ENCODE measurements around the gene STK24.

STK24 gene

DNA sequence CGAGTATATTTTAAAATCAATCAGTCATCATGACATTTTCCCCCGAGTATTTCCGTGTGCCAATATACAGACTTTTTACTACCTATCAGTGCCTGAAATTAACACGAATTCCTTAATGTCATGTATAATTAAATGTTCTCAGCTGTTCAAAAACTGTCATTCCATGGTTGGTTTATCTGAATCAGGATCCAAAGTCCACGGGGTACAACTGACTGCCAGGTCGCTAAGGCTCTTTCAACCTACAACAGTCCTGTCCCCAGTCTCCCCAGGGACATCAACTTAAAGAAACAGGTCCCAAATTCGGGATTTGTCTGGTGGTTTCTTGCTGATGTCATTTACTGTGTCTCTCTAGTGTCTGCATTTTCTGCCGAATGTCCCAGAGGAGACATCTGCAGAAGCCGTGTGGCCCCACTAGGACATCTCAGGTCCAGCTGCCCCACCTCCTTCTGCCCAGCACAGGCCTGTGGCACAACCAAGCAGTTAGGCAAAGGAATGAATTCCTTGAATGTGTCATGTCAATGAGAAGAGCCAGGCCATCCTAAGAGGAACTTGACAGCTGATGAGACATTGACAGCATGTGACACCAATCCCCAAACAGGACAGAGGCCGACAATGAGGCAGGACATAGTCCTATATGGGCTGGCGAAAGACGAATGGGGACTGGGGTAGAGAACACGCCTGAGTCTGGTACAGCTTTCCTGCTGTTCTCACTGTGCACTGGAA, 109.5 kb downstream of the STK24 start:
- DNase-seq, result no peak

DNA sequence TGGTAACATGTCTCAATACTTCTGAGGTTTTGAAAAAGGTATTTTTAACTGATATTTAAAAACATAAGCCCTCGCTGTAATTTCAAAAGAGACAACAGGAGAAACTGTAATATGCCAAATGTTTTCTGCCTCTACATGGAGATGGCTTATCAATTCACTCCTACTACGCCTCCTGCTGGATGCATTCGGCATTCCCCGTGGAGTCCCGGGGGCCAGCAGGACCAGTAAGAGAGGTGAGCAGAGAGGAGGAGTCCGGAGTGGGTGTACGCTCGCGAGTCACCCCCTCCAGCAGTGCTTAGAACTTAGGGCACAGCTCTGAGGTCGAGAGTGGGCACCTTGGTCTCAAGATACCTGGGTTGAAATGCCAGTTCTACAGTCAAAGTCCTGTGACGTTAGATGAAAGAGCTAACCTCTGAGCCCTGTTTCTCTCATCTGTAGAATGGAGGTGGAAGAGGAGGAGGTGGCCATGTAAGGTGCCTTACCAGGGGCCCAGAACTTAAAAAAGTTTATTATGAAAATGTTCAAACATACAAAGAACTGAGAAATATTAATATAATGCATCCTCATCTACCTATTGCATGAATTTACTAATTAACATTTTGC, 110.2 kb downstream of the STK24 start:
- DNase-seq, result peak; percentile 68

DNA sequence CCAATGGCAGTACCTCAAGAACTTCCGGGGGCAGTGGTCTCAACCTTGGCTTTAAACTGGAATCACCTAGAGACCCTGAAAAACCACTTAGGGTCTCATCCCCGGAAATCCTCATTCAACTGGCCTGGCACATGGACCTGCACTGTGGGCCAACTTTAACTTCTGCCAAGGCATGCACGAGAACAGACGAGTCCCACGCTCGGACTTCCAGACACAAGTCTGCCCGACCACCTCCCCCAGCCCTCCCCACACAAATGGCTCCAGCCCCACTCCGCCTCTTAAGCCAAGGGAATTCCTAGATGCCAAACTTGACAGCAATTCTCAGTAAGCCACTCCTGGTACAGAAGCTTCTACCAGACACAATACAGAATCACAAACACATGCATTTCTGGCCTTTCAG, 114.0 kb downstream of the STK24 start:
- no peak for DNase-seq

DNA sequence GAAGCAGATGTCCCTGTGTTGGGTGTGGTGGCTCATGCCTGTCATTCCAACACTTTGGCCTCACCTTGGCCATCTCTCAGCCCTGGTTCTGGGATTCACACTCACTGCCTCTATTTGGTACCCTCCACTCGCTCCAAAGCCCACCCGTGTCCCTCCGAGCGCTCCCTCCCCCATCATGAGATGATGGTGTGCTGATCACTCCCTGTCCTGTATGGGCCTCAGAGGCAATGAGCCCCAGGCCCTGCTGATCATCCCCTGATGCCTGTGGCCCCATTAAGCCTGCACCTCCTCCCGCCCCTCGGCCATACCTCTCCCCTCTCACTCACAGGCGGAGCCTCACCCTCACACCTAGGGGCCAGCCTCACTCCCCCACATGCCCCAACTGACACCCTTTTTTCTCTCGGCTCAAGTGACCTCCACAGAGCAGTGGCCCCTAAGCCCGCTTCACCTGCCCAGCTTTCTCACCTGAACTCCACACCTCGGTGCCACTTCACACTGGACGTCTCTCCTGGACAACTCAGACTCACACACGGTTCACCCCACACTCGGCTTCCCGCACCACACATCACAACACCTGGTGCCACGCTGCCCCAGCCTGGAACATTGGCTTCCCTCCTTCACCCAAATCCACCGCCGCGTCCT, 114.5 kb downstream of the STK24 start:
- no peak for DNase-seq

DNA sequence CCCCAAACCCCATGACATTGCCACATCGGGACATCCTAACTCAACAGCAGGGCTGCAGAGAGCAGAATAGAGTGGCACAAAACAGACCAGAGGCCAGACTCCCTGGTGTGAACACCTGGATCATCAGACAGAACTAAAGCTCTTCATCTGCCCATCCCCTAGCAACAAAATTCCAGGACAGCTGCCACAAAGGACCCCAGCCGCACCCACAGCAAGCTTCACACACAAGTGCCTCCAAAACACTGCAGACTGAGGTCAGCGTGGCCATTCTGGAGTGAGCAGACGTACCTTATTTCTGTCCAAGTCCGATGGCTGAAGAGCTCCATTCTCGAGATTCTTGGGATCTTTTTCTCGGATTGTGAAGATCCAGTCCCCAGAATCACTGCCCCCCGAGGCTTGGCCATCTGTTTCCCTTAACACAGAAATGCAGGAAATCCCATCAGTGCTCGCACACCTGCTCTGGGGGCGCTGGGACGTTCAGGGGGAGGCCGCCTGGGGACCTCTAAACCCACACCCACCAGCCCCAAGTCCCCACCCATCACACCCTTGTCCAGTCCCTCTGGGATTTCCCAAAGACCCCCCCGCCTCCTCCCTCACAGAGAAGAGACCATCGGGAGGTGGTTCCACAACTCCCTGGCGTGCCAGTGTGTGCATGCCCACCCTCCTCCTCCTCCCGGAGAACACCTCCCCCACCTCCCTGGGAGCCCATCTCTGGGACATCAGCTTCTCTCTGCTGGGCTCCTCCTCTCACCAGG, 115.2 kb downstream of the STK24 start:
- DNase-seq, result no peak

DNA sequence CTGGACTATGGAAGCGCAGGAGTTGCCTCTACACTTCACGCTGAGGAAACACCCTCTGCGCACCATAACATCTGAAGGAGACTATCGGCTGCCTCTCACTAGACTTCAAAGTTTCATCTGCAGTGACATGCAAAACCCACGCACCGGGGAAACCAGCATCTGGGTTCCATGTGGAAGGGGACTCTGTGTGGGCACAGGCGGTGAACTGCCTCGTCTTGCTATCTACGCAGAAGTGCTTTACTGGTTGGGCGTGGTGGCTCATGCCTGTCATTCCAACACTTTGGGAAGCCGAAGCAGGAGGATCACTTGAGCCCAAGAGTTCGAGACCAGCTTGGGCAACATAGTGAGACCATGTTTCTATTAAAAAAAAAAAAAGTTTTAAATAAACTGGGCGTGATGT, 116.4 kb downstream of the STK24 start:
- no peak for DNase-seq

DNA sequence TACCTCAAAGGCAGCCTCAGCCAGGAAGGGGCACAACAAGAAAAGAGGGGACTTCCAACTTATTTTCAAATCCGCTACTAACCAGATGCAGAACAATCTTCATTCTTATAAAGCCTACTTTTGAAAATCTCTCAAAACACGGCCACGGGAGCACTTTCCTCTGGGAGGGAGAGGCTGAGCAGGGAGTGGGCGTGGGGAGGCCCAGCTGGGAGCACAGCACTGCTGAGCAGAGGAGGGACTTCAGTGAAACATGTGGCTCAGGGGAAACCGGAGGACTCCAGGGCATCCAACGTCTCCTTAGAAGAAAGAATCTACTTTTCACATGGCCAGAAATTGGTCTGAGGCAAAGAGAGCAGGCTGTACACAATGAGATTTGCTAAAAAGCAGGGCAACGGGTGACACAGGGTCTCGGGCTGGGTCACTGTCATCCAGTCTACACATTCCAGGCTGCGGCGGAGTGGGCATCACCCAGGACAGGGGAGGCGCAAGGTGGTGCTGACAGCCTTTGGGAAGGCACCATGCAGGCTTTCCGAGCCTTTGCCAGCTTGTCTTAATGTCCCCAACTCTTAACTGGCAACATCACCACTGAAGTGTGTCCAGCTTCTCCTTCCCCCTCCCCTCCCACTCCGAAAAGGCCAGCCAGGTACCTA, 117.1 kb downstream of the STK24 start:
- DNase-seq, result no peak

DNA sequence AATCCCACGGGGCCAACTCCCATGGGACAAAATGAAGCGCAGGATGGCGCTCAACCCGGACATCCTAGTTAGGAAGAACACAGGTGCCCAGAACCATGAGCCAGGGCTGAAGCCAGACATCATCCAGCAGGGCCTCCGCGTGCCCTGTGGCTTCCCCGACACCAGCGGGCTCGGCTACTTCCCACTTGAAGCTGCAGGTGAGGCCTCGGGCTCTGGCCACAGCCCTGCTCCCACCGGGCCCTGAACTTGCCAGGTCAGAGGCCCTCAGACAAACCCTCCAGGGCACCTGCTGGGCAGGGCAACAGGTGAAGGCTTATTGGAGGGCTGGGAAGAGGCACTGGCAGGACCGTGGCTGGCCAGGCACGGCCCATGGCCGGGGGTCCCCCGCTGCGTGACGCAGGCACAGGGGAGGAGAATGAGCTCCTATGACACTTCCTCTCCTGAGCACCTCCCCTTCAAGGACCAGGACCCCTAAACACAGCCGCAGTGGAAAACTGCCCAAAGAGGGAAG, 117.7 kb downstream of the STK24 start:
- no peak for DNase-seq

DNA sequence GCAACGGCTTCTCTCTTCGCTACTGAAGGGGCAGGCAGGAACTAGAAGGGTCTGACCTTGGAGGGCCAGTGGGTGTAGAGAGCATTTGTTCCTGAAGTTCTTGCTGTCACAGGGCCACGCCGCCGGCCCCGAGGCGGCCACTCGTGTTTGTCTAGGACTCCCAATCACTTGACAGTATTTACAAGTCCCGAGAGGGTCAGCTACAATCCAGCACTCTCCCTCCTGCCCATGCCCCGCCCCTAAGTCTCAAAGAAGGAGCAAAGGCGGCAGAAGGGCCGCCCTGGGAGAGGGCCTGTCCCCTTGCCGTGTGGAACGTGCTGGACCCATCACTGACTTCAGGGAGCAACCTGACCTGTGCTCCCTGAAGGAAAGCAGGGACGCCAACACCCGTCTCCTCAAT, 118.5 kb downstream of the STK24 start:
- no peak for DNase-seq

DNA sequence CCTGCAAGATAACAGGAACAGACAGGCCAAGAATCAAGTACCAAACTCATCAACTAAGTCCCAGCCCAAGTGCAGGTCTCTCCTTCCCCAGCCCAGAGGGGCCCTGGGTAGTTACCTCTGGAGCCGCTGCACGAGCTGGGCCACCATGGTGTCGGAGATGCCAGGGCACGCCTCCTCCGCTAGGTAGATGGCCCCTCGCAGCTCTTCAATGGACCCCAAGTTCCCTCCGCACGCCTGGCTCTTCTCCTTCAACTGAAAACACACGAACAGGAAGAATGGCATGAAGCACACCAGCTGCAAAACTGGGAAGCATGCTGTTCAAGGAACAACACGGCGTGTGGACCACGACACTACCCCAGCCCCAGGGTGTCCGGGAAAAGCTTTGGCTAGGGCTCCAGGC, 119.9 kb downstream of the STK24 start:
- DNase-seq, result no peak

DNA sequence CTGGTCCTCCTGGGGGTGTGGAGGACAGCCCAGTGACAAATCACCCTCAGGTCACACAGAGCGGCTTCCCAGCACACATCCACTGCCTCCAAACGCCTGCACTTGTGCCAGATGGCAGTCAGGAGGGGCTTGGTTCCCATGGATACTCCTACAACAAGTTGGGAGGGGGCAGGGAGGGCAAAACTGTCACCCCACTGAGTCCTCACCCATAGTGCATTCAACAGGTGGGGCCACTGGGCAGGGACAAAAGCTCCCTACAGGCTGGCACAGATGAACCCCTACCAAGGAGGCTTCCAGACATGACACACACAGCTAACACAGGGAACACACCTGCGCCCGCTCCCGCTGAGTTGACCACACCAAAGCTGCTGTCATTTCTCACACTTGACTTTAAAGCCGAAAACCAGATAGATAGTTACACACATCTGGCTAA, 120.5 kb downstream of the STK24 start:
- no peak for DNase-seq

DNA sequence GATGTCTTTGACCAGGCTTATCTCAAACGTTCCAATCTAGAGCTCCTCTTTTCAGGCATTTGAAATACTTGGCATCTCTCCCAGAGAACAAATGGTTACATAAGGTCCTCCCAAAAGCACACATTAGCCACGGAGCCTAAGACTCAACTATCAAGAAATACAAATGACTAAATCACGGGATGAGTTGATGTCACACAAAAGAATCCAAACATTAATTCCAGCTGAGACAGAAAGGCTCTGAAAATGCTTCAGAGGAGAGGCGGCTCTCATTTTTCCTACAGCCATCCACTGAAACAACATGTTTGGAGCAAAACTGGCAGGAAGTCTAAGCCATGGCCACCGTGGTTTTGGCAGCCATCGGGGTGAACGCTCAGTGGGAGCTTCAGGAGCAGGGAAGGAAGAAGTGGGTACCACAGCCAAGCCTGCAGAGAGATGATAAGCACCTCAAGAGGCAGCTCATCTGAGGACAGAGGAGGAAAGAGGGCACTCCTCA, 122.5 kb downstream of the STK24 start:
- peak; percentile 82 for DNase-seq

DNA sequence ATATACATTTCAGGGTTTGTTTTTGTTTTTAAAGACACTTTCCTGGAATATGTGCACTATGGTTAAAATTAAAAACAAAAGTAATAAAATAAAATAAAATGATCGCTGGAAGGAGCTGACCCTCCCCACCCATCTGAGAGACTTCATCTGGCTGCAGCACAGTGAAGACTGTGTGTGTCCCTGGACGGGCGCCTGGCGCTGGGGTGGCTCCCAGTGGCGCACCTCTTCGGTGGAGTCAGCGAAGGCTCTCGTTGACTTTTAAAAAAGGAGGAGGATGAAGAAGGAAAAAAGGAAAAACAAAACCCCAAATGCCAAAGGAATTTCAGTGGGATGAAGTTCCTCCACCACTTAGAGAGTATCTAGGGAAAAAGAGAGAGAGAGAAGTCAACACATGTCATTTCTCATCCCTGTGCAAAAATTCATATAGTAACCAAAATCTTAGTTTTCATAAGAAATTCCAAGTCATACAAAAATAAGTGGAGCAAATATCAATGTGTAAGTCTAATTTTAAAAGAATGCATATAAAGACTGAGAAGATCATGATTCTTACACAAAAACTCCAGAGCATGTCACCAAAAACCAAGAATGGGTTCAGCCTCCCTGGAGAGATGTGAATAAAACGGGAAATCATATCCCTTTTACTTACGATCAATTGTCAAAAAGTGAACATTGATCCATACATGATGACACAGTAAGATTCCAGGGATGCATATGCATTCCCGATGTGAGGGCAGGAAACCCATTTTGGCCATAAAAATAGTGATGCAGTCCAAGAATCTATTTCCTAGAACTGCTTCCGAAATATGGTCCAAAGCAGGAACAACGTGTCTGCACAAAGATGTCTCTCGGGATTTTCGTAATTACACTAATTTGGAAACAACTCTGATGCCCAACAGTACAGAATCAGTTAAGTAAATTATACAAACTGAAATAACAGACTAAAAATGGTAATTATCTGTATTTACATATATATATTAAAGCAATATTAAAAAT, 123.8 kb downstream of the STK24 start:
- DNase-seq, result no peak

DNA sequence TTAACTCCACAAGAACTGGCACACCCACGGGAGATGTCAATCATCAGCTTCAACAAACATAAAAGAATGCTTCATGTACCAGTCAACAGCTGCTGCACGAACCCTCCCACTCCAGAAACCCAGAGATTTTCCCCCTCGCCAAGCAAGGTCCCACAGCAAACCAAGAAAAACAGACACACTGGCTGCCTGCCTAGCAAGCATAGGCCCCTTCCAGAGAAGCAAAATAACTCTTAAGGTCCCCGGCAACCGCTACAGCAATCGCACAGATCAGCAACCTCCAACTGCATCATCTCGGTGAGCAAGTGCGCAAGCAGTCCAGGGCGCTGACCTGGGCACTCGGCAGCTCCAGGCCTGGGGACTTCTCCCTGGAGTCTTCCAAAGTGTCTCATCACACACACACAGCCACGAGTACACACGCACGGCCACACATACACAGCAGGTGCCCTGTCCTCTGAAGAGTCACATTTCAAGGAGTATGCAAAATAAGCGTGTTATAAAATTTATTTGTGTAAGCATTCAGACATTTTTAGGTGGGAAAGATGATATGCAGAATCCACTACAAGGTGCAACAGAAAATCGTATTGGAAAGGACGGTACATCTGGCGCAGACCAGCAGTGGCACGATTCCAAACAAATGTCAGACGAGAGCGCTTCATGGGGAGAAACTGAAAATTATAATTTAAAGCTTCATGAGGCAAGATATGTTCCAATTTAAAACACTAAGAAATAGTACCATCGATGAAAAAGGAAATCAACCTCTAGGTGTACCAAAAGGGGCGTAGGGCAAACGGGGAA, 125.0 kb downstream of the STK24 start:
- no peak for DNase-seq

DNA sequence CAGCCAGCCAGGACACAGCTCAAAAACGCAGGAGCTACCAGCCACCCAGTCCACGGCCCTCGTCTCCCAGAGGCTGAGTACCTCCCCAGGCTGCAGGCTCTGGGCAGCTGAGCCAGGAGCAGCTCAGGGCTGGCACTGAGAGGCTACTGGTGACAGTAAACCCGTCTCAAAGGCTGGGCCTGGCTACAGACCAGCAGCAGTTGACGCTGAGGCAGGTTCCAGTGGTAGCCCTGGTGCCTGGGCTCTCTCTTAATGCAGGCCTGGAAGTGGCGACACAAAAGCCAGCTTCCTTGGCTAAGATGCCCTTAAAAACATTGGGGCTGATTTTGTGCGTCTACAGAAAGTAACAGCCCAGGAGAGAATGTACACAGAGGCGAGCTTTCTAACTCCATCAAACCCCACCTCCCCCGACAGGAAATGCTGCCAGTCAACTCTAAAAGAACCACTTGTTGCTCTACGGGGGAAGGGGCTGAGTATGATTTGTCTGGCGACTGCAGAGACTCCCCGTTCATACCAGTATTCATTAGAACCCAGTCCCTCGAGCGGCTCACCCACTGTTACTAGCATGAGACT, 126.3 kb downstream of the STK24 start:
- DNase-seq, result peak; percentile 29

DNA sequence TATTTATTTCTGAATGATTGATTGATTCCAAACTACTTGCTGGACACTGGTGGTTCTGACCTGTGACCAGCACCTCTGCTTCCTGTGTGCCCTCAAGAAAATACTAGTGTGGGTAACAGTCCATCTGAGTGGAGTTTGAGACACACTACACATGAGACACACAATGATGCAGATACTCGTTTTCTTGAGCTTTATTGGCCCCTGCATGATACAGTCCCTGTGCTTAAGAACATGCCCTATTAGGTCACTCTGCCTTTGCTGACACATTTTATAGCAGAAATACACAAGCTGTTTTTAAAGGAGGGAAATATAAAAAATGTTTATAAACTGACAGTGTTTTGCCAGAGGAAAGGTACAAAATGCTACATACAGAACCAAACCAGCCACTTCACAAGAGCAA, 126.9 kb downstream of the STK24 start:
- no peak for DNase-seq

DNA sequence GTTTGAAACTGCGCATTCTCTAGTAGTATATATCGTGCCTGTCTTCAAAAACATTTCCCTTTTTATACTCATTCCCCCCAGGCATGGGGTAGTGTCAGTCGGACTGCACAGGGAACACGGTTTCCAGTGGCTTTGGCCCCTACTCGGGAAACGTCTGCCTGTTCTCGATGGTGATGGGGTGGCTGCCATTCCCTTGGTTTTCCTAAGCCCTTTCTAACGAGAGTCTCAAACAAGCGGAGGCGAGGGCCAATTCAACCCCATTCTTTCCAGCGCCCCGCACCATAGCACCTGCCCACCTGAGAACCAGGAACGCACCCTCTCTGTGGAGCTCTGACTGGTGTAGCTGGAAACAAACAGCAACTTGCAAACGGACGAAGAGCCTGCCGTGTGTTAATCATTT, 127.6 kb downstream of the STK24 start:
- no peak for DNase-seq

DNA sequence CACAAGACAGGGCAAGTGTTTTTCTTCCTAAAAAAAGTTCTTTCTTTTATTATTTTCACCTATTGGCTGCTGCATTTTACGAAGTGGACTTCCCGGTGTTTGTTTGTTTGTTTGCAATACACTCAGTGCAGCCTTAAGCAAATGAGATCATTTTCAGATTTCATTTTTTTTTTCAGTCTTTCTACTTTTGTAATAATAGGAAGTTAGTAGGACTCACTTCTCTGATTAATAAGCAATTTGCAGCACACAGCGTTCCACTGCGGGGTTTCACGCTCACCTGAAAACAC, 128.3 kb downstream of the STK24 start:
- DNase-seq, result no peak

DNA sequence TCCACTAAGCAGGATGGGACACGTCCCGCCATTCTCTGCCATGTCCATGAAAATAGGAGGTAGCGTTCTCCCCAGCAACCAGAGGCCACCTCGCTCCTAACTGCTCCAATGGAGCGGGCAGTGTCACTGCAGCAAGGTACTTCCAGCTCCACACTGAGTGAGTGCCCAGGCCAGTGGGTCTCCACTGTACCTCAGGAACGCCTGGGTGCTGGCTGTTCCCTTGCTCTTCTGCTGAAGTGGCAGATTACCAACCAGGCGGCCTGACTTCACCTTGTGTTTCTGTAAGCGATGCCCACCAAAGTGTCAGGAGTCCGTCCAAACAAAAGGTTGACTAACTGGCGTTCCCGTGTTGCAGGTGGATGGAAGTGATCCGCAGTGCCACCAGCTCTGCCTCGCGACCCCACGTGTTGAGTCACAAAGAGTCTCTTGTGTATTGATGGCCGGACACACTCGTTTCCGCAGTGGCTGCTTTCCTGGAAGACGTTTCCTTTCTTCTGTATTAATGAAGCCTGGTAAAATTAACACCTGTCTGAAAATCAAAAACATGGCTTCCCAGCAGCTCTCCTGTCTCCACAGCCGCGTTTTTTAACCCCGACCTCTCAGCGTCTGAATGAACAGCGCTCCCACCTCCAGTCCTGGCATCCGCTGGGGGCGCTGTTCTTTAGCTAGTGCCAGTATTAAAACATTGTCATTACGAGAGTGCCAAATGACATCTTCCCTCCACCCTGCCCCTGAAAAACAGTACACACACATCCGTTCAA, 128.8 kb downstream of the STK24 start:
- peak; percentile 46 for DNase-seq

DNA sequence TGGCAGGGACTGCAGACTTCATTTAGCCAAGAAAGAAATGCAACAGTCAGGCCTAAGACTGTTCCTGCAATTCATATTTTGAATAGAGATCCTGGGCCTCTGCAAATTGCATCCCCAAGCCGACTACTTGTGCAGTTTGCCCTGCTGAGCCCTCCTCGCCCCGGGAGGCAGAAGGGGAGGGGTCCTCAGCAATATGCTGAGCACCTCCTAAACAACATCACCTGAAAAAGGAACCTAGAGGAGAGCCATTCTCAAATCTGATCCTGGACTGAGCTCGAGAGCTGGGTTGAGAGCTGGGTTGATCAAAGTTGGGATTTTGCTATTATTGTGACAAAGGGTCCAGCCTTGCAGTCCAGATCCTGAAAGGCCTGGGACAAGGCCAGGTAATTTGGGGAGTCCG, 129.8 kb downstream of the STK24 start:
- DNase-seq, result no peak

Measured in hematopoietic multipotent progenitor cell treated with erythropoietin and hydrocortisone succinate and interleukin-3 and kit ligand, for 4 days (in vitro differentiated cells).